EL (cell line): ENCODE results near the gene MMP1.

Source experiments
- DNase-seq: peaks from one replicate; pipeline ENCODE4 v3.0.0-alpha.2; 2016

The MMP1 gene

GRCh38 chr11:102798012-102798746 lies at the start of gene MMP1:
Gene MMP1, minus strand, starts transcription at chr11:102798160. Its CDS starts 68 bp downstream, at chr11:102798092.
- DNase-seq, result peak; percentile 84

GRCh38 chr11:102846292-102846691 lies 48.3 kb upstream of the MMP1 start:
- DNase-seq, result peak; percentile 53

GRCh38 chr11:102843489-102843888 lies 45.5 kb upstream of the MMP1 start, which contains the start of gene MMP3:
Gene MMP3, minus strand, starts transcription at chr11:102843609. Its CDS starts 63 bp downstream, at chr11:102843546.
- DNase-seq, result peak; percentile 84

- no peak for DNase-seq
These were observed 45.0 kb upstream of the MMP1 start for GRCh38 chr11:102842930-102843329.

- no peak for DNase-seq
These were observed 42.1 kb upstream of the MMP1 start for GRCh38 chr11:102840018-102840417.

- no peak for DNase-seq
These were observed 39.7 kb upstream of the MMP1 start for GRCh38 chr11:102837646-102838045.

- DNase-seq, result no peak
These were observed 39.2 kb upstream of the MMP1 start for GRCh38 chr11:102837156-102837555.

- peak; percentile 62 for DNase-seq
These were observed 38.4 kb upstream of the MMP1 start for GRCh38 chr11:102836290-102836875.

- DNase-seq, result no peak
These were observed 35.8 kb upstream of the MMP1 start for GRCh38 chr11:102833731-102834130.

GRCh38 chr11:102832612-102833011 lies 34.7 kb upstream of the MMP1 start:
- DNase-seq, result no peak

- DNase-seq, result peak; percentile 83
These were observed 33.8 kb upstream of the MMP1 start for GRCh38 chr11:102831489-102832440.

- no peak for DNase-seq
These were observed 33.1 kb upstream of the MMP1 start for GRCh38 chr11:102831128-102831488.

GRCh38 chr11:102830001-102830727 lies 32.2 kb upstream of the MMP1 start:
- DNase-seq, result peak; percentile 39

- no peak for DNase-seq
These were observed 31.5 kb upstream of the MMP1 start for GRCh38 chr11:102829316-102830000.

- no peak for DNase-seq
These were observed 26.6 kb upstream of the MMP1 start for GRCh38 chr11:102824556-102824955.

- DNase-seq, result no peak
These were observed 21.5 kb upstream of the MMP1 start for GRCh38 chr11:102819491-102819890.

GRCh38 chr11:102813484-102813883 lies 15.5 kb upstream of the MMP1 start:
- DNase-seq, result no peak

- no peak for DNase-seq
These were observed 14.2 kb upstream of the MMP1 start for GRCh38 chr11:102812188-102812587.

GRCh38 chr11:102810950-102811660 lies 13.1 kb upstream of the MMP1 start:
- peak; percentile 49 for DNase-seq

GRCh38 chr11:102809971-102810370 lies 12.0 kb upstream of the MMP1 start:
- no peak for DNase-seq

- DNase-seq, result no peak
These were observed 10.0 kb upstream of the MMP1 start for GRCh38 chr11:102807921-102808320.
